HG03378 (cell line): Measurements from ENCODE around the gene ZRANB3.
"Not testable (repeated sequence)": the region's sequence is repeated elsewhere in the genome, so short reads cannot be mapped to it uniquely, and the experiment has no call there.

Experiments
- ATAC-seq: cut with Tn5 transposase; IDR thresholded peaks from one replicate; pipeline ENCODE4 v1.9.1; 2021; ENCODE audit warnings: mild to moderate bottlenecking, moderate library complexity; ENCODE audit not compliant: unreplicated experiment

The ZRANB3 gene

GRCh38 chr2:135348096-135348704 lies 182.8 kb downstream of the ZRANB3 start:
- not testable (repeated sequence) for ATAC-seq

GRCh38 chr2:135337071-135337470 lies 193.9 kb downstream of the ZRANB3 start:
- ATAC-seq = no peak

GRCh38 chr2:135335256-135335655 lies 195.8 kb downstream of the ZRANB3 start:
- ATAC-seq = no peak

DNA sequence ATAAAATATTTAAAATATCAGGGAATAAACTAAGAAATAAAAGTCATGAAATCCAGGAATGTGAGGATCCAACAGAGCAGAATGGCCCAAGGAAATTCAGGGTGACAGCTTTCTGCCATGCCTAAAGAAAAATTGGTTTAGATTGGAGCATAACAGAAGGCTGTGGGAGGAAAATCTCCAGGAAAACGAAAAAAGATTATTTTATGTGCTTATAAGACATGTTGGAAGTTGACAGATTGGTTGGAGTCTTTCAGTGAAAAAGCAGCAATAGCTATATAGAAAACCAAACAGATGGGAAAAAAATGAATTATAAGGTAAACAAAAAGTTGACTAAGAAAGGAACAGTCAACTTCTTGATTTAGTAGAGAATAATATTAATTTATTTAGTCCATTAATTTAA lies 203.9 kb downstream of the ZRANB3 start:
- no peak for ATAC-seq

- no peak for ATAC-seq
Measured at GRCh38 chr2:135320465-135321355, 210.3 kb downstream of the ZRANB3 start.

- ATAC-seq = no peak
Measured at GRCh38 chr2:135318808-135319207, 212.2 kb downstream of the ZRANB3 start.

GRCh38 chr2:135317375-135317774 lies 213.6 kb downstream of the ZRANB3 start:
- ATAC-seq = no peak

- no peak for ATAC-seq
Measured at GRCh38 chr2:135311962-135312361, 219.1 kb downstream of the ZRANB3 start.

DNA sequence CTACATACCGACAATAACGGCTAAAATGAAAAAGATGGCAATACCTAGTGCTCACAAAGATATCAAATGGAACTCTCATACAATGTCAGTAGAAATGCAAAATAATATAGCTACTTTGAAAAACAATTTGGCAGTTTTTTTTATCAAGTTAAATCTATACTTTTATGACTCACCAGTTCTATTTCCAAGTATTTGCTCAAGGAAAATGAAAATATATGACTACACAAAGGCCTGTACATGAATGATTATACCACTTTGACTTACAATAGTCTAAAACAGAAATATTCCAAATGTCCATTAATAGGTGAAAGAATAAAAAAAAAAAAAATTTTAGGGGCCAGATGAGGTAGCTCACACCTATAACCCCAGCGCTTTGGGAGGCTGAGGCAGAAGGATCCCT lies 219.8 kb downstream of the ZRANB3 start:
- ATAC-seq = no peak

GRCh38 chr2:135304694-135305093 lies 226.3 kb downstream of the ZRANB3 start:
- ATAC-seq = no peak

GRCh38 chr2:135299658-135300244 lies 231.3 kb downstream of the ZRANB3 start:
- ATAC-seq = peak; percentile 81

- ATAC-seq = no peak
Measured at GRCh38 chr2:135299165-135299564, 231.9 kb downstream of the ZRANB3 start.

DNA sequence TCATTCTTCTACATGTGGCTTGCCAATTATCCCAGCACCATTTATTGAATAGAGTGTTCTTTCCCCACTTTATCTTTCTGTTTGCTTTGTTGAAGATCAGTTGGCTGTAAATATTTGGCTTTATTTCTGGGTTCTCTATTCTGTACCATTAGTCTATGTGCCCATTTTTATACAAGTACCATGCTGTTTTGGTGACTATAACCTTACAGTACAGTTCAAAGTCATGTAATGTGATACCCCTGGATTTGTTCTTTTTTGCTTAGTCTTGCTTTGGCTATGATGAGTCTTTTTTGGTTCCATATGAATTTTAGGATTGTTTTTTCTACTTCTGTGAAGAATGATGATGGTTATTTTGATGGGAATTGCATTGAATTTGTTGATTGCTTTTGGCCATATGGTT lies 243.9 kb downstream of the ZRANB3 start:
- ATAC-seq = not testable (repeated sequence)

DNA sequence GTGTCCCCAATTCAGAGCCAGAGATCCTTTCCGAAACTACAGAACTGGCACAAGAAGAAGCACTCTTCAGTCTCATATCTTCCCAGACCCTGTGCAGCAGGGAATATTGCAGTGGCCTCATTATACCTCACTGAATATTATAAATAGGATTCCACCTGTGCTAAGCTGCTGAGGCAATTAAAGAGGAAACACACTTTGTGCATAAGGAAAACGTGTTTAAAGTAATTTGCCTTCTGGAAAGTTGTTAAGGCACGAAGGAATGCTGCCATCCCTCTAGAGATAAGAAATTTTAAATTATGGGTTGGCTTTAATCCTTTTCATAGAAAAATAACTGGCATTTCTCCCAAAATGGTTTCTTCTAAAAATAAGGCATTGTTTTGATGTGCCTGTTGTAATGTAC lies 245.6 kb downstream of the ZRANB3 start:
- ATAC-seq = no peak

DNA sequence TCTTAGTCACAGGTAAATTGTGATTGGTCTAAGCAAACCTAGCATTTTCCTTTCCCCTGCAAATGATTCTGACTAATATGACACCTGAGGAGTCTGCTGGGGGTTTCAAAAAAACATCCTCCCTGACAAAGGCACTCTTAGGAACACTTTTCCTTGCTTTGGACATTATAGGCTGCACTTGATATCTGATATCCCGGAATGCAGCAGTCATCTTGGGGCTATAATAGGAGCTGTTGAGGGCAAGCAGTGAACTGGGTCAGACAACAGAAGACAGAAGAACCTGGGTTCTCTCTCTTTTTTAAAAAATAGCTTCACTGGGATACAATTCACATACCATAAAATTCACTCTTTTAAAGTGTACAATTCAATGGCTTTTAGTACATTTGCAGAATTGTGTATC lies 249.6 kb downstream of the ZRANB3 start:
- ATAC-seq = no peak

DNA sequence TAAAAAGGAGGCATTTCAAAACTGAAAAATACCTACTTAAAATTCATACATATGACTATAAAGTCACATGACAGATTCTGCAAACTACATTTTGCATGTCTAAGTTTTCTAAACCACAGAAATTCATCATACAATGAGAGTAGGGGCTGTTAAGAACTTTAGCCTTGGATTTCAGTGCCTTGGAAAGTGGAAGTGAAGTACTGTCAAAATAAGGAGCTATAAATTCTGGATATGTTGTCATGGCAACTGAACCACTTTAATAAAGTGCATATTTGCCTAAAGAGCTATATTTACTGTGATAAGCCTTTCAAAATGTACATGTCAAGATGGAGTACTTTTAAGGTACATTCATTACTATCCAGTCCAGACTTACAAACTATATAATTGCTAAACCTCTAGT lies 251.8 kb downstream of the ZRANB3 start:
- ATAC-seq = no peak

- ATAC-seq = no peak
Measured at GRCh38 chr2:135276525-135276924, 254.5 kb downstream of the ZRANB3 start.

DNA sequence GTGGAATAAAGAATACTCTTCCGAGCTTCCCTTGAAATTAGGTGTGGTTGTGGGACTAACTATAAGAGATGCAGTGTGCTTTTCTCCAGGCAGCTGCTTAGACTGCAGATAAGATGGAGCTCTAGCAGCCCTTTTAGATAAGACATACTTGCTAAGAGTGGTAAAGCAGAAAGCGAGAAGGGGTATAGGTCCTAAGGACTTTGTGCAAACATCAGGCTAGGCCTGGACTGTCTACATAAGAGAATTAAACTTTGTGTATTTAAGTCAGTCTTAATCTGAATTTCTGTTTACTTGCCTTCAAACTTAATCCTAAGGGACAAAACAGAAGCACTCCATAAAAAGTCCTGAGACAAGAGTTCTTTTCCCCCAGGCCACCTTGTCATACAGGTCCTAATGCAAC lies 260.0 kb downstream of the ZRANB3 start:
- ATAC-seq = no peak

DNA sequence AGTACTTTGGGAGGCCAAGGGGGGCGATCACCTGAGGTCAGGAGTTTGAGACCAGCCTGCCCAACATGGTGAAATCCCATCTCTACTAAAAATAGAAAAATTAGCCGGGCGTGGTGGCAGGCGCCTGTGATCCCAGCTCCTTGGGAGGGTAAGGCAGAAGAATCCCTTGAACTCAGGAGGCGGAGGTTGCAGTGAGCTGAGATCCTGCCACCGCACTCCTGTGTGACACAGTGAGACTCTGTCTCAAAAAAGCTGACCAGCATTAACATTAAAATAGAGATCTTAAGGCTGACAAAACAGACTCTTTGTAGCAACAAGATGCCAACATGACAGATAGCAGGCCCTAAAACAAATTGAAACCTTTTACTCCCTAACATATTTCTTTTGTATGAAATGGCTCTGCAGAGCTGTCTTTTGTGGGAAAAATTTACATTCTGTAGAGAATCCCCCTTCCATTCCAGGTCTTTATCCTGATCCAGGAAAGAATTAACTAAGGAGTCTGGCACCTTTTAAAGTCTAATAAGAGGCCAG lies 265.0 kb downstream of the ZRANB3 start:
- ATAC-seq = no peak

- ATAC-seq = no peak
Measured at GRCh38 chr2:135259123-135259522, 271.9 kb downstream of the ZRANB3 start.

DNA sequence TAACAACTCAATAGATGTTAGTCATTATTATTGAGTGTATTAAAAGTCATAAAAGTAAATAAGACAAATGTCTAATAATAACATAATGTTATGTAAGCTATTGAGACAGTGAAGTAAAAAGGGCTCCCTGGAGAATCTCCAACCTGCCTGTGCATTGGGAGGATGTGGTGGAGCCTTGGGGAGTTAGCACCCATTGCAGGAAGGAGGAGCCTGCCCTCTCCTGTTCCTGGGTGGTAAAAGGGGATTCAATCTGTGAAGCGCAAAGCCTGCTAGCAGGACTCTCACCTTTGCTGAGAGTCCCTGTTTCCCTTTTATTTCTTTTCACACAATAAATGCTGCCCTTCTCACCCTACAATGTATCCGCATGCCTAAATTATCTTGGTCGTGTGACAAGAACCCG lies 272.8 kb downstream of the ZRANB3 start:
- ATAC-seq = no peak
